HG02852 (cell line): ENCODE measurements around the gene AUTS2.

ENCODE experiments used
- ATAC-seq: cut with Tn5 transposase; IDR thresholded peaks from one replicate; pipeline ENCODE4 v1.9.1; 2021; ENCODE audit warnings: mild to moderate bottlenecking, moderate library complexity; ENCODE audit not compliant: unreplicated experiment

AUTS2 gene

GRCh38 chr7:70093205-70093904, 495.1 kb downstream of the AUTS2 start:
- ATAC-seq = no peak

DNA sequence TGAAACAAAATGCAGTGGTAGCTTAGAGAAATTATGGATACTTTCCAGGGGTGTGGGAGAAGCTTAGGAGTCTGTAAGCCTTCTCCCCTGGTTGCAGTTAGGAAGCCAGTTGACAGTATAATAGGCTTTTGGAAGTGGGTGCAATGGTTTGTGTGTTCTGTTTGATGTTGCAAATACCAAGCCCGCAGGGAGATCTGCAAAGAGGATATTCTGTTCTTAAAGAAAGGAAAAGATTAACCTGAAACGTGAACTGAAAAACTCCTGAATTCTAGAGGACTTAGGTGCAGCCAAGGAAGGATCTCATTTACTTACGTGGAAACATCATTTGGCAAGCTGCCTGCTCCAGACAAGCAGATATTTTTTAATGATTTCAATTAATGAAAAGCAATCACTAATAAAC, 496.6 kb downstream of the AUTS2 start:
- ATAC-seq = no peak

- no peak for ATAC-seq
Measured at GRCh38 chr7:70097645-70098044, 499.4 kb downstream of the AUTS2 start.

DNA sequence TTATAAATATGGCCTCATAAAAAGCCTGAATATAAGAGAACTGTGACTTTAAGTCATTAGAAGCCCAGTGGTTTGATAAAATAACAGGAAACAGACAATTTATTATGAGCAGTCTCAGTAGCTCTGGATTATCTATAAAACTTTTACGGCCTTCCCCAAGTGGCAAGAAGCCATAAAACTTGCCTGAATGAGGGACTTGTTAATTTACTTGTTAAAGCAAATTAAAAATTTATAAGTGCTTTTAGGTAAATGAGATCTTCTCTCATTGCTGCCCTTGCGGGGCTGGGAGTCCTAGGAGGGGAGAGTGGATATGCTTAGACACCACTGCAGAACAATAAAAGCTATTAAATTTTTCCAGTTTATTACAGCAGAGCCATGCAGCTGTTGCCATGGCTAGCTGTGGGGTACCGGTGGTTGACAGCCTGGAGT, 499.9 kb downstream of the AUTS2 start:
- ATAC-seq = no peak

- no peak for ATAC-seq
Measured at GRCh38 chr7:70098905-70099672, 500.8 kb downstream of the AUTS2 start.

DNA sequence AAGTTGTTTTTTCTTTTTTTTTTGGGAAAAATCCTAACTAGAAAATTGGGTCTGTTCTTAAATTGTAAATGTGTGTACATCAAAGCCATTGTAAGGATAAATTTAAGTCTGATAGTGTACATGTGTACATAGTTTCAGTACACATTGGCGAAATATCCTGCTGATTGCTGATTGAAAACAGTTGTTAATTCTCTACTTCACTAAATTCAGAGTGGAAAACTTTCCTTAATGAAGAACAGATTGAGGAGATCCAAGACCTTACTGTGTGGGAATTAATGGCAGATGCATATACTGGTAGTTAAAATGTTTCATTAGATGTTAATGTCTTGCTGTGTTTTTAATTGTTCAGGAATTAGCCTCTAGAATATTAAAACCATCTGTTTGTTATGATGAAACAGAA, 506.0 kb downstream of the AUTS2 start:
- ATAC-seq = no peak

- ATAC-seq = no peak
Measured at GRCh38 chr7:70113078-70113477, 514.8 kb downstream of the AUTS2 start.

DNA sequence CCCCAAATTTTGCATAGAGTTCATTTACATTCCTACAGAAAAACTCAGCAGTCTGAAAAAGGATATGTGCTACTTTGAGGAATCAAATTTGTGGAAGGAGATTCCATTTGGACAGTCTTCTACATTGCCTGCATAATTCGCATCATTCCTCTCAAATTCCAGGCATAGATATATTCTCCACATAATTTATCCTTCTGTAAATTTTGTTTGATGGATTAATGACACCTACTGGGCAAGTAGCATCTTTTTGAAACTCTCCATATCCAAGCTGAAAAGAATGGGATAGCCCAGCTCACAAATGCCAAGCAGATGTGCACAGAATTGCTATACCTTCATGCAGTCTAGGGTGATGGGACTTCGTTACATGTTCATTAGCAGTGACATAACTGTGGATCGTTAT, 515.3 kb downstream of the AUTS2 start:
- ATAC-seq = no peak

DNA sequence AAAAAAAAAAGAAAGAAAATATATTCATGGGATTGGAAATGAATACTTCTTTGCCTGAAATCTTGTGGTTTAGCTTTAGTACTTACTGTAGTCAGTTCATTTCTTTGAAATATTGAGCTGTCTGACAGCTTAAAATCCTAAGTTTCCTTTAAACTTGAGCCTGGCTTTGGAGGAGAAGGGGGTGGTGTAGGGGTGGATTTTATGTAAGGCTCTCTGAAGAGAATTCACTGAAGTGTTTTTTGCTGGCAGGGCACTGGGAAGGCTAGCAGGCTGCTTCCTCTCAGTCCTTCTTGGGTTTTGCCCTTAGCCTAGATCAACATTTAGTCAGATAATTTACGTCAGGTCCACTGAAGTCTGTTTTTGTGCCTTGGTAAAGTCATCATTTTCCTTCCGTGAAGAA, 516.5 kb downstream of the AUTS2 start:
- ATAC-seq = no peak

DNA sequence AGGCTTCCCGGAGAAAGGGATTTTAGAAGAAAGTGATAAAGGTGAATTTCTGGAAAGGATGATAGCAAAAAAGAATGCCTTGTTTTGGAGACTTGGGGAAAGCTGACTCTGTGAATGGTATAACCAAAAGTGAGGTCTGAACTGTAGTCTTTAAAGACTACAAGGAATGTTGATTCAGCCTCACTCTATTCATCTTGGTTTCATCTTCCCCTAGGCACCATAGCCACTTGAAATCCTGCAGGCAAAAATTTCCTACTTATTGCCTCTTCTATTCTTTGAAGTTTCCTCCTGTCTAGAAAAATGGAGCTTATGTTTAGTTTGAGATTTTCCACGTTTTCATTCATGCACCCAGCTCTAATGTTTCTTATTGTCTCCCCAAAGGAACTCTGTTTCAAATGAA, 518.0 kb downstream of the AUTS2 start:
- ATAC-seq = no peak

GRCh38 chr7:70116867-70117266, 518.6 kb downstream of the AUTS2 start:
- no peak for ATAC-seq

DNA sequence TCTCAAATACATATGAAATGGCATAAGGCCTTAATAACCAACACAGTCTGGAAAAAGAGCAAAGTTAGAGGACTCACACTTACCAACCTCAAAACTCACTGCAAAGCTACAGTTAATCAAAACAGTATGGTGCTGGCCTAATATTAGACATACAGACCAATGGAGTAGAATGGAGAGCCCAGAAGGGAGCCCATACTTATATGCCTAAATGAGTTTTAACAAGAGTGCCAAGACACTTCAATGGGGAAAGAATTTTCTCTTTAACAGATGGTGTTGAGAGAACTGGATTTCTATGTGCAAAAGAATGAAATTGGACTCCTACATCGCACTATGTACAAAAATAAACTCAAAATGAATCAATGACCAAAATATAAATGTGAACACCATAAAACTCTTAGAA, 522.6 kb downstream of the AUTS2 start:
- no peak for ATAC-seq

- no peak for ATAC-seq
Measured at GRCh38 chr7:70131817-70132216, 533.5 kb downstream of the AUTS2 start.

DNA sequence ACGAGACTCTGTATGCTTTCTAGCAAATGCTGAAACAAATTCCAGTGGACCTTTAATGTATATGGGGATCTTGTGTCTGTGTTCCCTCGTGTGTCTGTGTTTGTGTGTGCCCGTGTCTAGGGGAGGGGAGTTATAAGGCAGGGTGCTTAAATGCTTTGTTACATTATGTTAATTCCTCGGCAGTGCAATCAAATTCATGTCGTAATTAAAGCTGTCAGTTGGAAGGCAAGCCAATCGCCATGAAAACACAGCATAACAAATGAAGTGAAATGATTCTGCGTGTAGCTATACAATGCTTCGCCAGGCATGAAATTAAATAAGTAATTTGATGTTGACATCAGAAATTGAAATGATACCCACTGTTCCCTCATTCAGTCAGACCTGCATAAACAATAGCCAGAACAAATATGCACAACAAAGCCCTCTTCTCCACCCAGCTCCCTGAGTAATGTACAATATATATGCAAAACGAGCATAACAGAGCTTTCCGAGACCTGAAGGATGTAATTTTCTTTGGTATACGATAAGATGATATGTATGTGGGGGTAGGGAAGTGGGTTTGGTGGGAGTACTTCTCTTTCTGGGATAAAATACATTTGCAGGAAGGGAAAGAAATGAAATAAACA, 534.1 kb downstream of the AUTS2 start:
- no peak for ATAC-seq

GRCh38 chr7:70132852-70133690, 534.8 kb downstream of the AUTS2 start:
- no peak for ATAC-seq

- no peak for ATAC-seq
Measured at GRCh38 chr7:70134029-70134770, 535.9 kb downstream of the AUTS2 start.

- no peak for ATAC-seq
Measured at GRCh38 chr7:70135656-70136055, 537.4 kb downstream of the AUTS2 start.

GRCh38 chr7:70137126-70137525, 538.9 kb downstream of the AUTS2 start:
- ATAC-seq = no peak

DNA sequence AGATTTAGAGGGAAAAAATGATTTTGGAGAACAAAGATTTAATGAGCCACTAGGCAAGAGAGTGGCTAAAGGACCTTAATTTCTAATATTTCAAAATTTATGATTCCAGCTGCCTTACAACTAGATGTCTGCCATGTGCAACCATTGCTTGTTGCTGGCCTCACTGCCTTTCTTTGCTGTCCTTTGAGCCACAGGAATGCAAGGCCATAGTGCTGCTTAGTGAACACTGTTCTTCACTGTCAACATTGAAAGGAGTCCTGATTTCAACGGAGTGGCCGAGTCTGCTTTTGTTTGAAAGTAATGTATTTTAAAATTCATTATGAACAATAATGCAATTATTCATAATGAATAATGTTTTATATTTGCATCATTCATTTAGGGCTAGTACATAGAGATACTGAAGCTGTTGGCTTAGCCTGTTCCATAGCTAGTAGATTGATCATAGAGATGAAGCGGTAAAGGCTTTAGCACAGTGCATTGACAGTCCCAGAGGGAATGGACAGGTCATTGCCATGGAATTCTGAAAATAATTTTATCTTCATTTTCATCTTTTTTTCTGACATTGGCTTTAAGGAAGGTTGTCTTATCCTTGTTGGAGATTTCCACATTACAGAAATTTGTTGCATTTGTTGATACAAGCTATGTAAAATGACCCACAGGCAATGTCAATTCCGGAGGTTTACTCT, 544.1 kb downstream of the AUTS2 start:
- ATAC-seq = no peak
